K562 (cell line): ENCODE results near the gene INO80. TPM values are rescaled to one million over a fixed set of nuclear protein-coding genes. Genes with fewer than 3 reads are reported as not detected.

ENCODE experiments used
- DACH1 ChIP-seq: fragments of 450-650 bp; IDR thresholded peaks from 2 replicates; pipeline ENCODE4 v1.6.1; 2018; ENCODE audit not compliant: partially characterized antibody
- HLTF ChIP-seq: fragments of 450-650 bp; IDR thresholded peaks from 2 replicates; pipeline ENCODE4 v1.6.1; 2016
- MAFK ChIP-seq: IDR thresholded peaks from 2 replicates; pipeline ENCODE4 v1.6.1; 2011; ENCODE audit warnings: low read length, improper control_type of control experiment
- MEF2D ChIP-seq: conservative IDR thresholded peaks from 2 replicates; pipeline ENCODE4 v1.6.1; 2016; ENCODE audit warnings: low read depth, missing genetic modification characterization, missing compliant biosample characterization
- NFYB ChIP-seq: IDR thresholded peaks from 2 replicates; pipeline ENCODE4 v1.6.1; 2011; ENCODE audit warnings: mild to moderate bottlenecking, moderate library complexity; ENCODE audit not compliant: insufficient read length; ENCODE audit errors: extremely low read depth
- POLR2AphosphoS2 ChIP-seq: IDR thresholded peaks from 2 replicates; pipeline ENCODE4 v1.6.1; 2012; ENCODE audit warnings: low read length, improper control_type of control experiment
- ZNF121 ChIP-seq: sonication (generic); formaldehyde crosslinking; conservative IDR thresholded peaks from 2 replicates; pipeline ENCODE4 v1.8.0; 2022; ENCODE audit warnings: missing genetic modification reagents
- ZNF561 ChIP-seq: fragments of 450-650 bp; formaldehyde crosslinking; conservative IDR thresholded peaks from 2 replicates; pipeline ENCODE4 v1.4.0; 2020; ENCODE audit warnings: mild to moderate bottlenecking, moderate library complexity
- ZNF780A ChIP-seq: fragments of 250-450 bp; sonication (Bioruptor Pico); IDR thresholded peaks from 2 replicates; pipeline ENCODE4 v1.5.0; 2021; ENCODE audit warnings: mild to moderate bottlenecking
- ZNF785 ChIP-seq: fragments of 250-450 bp; sonication (Bioruptor Pico); IDR thresholded peaks from 2 replicates; pipeline ENCODE4 v1.4.0; 2020; ENCODE audit warnings: mild to moderate bottlenecking
- polyA plus RNA-seq, 8 experiments: library from polyadenylated mRNA; depleted of rRNA in 4 of 8; stranded (reverse) in 5 of 8; unstranded in 3 of 8; fragments of >200 nt; fragmentation: Nextera tagmentation in 2 of 8; fragmentation: Illumina TruSeq in 1 of 8; extraction: Ambion mirVana in 2 of 8; extraction: Trizol in 1 of 8; gene quantifications; 2 replicates each; pipeline versions ENCODE4 v1.2.1 to v1.2.3, GENCODE V29; 2011 to 2014; ENCODE audit warnings: inconsistent platforms in 1 of 8, missing spikeins in 1 of 8
- total RNA-seq, 7 experiments: library from RNA; depleted of rRNA in 6 of 7; stranded (reverse); fragments of >200 nt in 6 of 7; fragmentation: Illumina TruSeq in 2 of 7; extraction: Trizol in 2 of 7; gene quantifications; 2 replicates each; pipeline versions ENCODE4 v1.2.1 to v1.2.3, GENCODE V29; 2011 to 2021; ENCODE audit warnings: low replicate concordance in 1 of 7
- TF ChIP-seq, protein P1 (sequence below), 2 experiments: fragments of 450-650 bp; IDR thresholded peaks; 2 replicates each; pipeline ENCODE4 v1.6.1; 2016
- TF ChIP-seq, protein P2 (sequence below): fragments of 200-800 bp; sonication (Bioruptor generic); IDR thresholded peaks from 2 replicates; pipeline ENCODE4 v1.6.1; 2016; ENCODE audit warnings: missing genetic modification characterization, missing compliant biosample characterization
- TF ChIP-seq, protein P3 (sequence below): sonication (generic); formaldehyde crosslinking; IDR thresholded peaks from 2 replicates; pipeline ENCODE4 v1.8.0; 2022; ENCODE audit warnings: mild to moderate bottlenecking, missing genetic modification reagents
- TF ChIP-seq, protein P4 (sequence below): sonication (generic); formaldehyde crosslinking; IDR thresholded peaks from 2 replicates; pipeline ENCODE4 v1.8.0; 2023; ENCODE audit warnings: mild to moderate bottlenecking, missing genetic modification reagents
- TF ChIP-seq, protein P5 (sequence below): IDR thresholded peaks from 2 replicates; pipeline ENCODE4 v1.6.1; 2011; ENCODE audit warnings: borderline replicate concordance, low read depth, mild to moderate bottlenecking, moderate library complexity, low read length; ENCODE audit not compliant: insufficient read depth, poor library complexity, severe bottlenecking

The INO80 gene
- total and polyA plus RNA-seq, 9 of the 15 experiments (the other 6 are each of a cell fraction or from before 2014, with no cell fraction given) = 1.1 to 25.7 (median 19.9) TPM

DNA sequence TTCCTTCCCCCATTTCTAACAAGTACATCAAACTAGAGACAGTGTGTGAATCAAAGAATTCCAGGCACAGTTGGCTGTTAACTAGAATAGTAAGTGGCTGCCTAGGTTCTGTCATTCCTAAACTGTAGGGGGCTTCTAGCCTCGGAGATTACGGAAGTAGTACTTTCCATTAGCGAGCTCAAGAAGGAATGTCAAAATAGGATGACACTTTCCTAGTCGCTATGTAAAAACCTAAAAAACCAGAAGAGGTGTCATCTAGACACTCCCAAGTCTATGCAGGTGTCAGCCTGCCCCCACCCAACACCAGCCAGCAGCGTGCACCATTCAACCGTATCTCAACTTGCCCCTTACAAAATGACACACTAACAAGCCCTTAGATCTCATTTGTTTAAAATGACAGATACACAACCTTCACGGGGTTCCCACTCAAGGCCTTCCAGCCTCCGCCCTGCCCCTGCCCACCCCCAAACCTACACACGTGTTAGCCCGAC is 874 bp downstream of the INO80 start (continued):
- TF ChIP-seq HLTF = peak; percentile 60; the same call in 1 of the 2 replicates
- TF ChIP-seq, protein P1, sequence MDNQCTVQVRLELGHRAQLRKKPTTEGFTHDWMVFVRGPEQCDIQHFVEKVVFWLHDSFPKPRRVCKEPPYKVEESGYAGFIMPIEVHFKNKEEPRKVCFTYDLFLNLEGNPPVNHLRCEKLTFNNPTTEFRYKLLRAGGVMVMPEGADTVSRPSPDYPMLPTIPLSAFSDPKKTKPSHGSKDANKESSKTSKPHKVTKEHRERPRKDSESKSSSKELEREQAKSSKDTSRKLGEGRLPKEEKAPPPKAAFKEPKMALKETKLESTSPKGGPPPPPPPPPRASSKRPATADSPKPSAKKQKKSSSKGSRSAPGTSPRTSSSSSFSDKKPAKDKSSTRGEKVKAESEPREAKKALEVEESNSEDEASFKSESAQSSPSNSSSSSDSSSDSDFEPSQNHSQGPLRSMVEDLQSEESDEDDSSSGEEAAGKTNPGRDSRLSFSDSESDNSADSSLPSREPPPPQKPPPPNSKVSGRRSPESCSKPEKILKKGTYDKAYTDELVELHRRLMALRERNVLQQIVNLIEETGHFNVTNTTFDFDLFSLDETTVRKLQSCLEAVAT (IDR thresholded peaks at IDR 0.05) = 0 out of 4 replicates have a peak, but pooled peaks of 1 of the 2 experiments have one; percentile 41
- no peak for TF ChIP-seq ZNF780A
- no peak for TF ChIP-seq NFYB
- TF ChIP-seq, protein P2, sequence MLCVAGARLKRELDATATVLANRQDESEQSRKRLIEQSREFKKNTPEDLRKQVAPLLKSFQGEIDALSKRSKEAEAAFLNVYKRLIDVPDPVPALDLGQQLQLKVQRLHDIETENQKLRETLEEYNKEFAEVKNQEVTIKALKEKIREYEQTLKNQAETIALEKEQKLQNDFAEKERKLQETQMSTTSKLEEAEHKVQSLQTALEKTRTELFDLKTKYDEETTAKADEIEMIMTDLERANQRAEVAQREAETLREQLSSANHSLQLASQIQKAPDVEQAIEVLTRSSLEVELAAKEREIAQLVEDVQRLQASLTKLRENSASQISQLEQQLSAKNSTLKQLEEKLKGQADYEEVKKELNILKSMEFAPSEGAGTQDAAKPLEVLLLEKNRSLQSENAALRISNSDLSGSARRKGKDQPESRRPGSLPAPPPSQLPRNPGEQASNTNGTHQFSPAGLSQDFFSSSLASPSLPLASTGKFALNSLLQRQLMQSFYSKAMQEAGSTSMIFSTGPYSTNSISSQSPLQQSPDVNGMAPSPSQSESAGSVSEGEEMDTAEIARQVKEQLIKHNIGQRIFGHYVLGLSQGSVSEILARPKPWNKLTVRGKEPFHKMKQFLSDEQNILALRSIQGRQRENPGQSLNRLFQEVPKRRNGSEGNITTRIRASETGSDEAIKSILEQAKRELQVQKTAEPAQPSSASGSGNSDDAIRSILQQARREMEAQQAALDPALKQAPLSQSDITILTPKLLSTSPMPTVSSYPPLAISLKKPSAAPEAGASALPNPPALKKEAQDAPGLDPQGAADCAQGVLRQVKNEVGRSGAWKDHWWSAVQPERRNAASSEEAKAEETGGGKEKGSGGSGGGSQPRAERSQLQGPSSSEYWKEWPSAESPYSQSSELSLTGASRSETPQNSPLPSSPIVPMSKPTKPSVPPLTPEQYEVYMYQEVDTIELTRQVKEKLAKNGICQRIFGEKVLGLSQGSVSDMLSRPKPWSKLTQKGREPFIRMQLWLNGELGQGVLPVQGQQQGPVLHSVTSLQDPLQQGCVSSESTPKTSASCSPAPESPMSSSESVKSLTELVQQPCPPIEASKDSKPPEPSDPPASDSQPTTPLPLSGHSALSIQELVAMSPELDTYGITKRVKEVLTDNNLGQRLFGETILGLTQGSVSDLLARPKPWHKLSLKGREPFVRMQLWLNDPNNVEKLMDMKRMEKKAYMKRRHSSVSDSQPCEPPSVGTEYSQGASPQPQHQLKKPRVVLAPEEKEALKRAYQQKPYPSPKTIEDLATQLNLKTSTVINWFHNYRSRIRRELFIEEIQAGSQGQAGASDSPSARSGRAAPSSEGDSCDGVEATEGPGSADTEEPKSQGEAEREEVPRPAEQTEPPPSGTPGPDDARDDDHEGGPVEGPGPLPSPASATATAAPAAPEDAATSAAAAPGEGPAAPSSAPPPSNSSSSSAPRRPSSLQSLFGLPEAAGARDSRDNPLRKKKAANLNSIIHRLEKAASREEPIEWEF (CRISPR knock-in tag) = no peak
- no peak for TF ChIP-seq ZNF121 (CRISPR knock-in tag)
- no peak for TF ChIP-seq MAFK
- TF ChIP-seq, protein P3, sequence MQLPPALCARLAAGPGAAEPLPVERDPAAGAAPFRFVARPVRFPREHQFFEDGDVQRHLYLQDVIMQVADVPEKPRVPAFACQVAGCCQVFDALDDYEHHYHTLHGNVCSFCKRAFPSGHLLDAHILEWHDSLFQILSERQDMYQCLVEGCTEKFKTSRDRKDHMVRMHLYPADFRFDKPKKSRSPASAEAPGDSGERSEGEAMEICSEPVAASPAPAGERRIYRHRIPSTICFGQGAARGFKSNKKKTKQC (CRISPR knock-in tag) = 0 out of 2 replicates have a peak, but pooled peaks have one; percentile 40
- TF ChIP-seq ZNF785 (CRISPR knock-in tag) = no peak
- TF ChIP-seq, protein P4, sequence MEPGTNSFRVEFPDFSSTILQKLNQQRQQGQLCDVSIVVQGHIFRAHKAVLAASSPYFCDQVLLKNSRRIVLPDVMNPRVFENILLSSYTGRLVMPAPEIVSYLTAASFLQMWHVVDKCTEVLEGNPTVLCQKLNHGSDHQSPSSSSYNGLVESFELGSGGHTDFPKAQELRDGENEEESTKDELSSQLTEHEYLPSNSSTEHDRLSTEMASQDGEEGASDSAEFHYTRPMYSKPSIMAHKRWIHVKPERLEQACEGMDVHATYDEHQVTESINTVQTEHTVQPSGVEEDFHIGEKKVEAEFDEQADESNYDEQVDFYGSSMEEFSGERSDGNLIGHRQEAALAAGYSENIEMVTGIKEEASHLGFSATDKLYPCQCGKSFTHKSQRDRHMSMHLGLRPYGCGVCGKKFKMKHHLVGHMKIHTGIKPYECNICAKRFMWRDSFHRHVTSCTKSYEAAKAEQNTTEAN (CRISPR knock-in tag) = no peak
- no peak for TF ChIP-seq ZNF561 (CRISPR knock-in tag)
- no peak for TF ChIP-seq POLR2AphosphoS2
- no peak for TF ChIP-seq DACH1
- TF ChIP-seq, protein P5, sequence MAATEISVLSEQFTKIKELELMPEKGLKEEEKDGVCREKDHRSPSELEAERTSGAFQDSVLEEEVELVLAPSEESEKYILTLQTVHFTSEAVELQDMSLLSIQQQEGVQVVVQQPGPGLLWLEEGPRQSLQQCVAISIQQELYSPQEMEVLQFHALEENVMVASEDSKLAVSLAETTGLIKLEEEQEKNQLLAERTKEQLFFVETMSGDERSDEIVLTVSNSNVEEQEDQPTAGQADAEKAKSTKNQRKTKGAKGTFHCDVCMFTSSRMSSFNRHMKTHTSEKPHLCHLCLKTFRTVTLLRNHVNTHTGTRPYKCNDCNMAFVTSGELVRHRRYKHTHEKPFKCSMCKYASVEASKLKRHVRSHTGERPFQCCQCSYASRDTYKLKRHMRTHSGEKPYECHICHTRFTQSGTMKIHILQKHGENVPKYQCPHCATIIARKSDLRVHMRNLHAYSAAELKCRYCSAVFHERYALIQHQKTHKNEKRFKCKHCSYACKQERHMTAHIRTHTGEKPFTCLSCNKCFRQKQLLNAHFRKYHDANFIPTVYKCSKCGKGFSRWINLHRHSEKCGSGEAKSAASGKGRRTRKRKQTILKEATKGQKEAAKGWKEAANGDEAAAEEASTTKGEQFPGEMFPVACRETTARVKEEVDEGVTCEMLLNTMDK = peak; percentile 7
- no peak for TF ChIP-seq MEF2D (tag)
